NCI-H226 (cell line): ENCODE data around the gene AHSG.
A peak's percentile ranks its signal among the peaks of the same experiment; 100 is the strongest.
"Not testable (repeated sequence)": the region's sequence is repeated elsewhere in the genome, so short reads cannot be mapped to it uniquely, and the experiment has no call there.

Experiments used
- DNase-seq: peaks from one replicate; pipeline ENCODE4 v3.0.0-alpha.2; 2015

AHSG gene

GRCh38 chr3:186612721-186613636, at the start of gene AHSG:
TSS of gene AHSG (plus strand) at chr3:186613060. CDS start at chr3:186613142, 82 bp downstream.
- no peak for DNase-seq

GRCh38 chr3:186564586-186564985, 48.3 kb upstream of the AHSG start:
- DNase-seq = no peak

- no peak for DNase-seq
Measured at GRCh38 chr3:186566772-186567071, 46.1 kb upstream of the AHSG start.

GRCh38 chr3:186567072-186567921, 45.6 kb upstream of the AHSG start, which contains the start of gene TBCCD1:
TSS of gene TBCCD1 (minus strand) at chr3:186567339. CDS start at chr3:186564329, 3,010 bp downstream.
- peak; percentile 75 for DNase-seq

GRCh38 chr3:186569361-186569760, 43.5 kb upstream of the AHSG start:
- DNase-seq = not testable (repeated sequence)

- DNase-seq = no peak
Measured at GRCh38 chr3:186569779-186570095, 43.1 kb upstream of the AHSG start.

- DNase-seq = peak; percentile 100
Measured at GRCh38 chr3:186570096-186570940, 42.5 kb upstream of the AHSG start, which contains the start of gene DNAJB11. TSS of gene DNAJB11 (plus strand) at chr3:186570720. CDS start at chr3:186570898, 178 bp downstream.

GRCh38 chr3:186570941-186571643, 41.8 kb upstream of the AHSG start:
- no peak for DNase-seq

- DNase-seq = no peak
Measured at GRCh38 chr3:186571644-186572013, 41.2 kb upstream of the AHSG start.

- DNase-seq = no peak
Measured at GRCh38 chr3:186577521-186577920, 35.3 kb upstream of the AHSG start.

GRCh38 chr3:186580785-186581184, 32.1 kb upstream of the AHSG start:
- DNase-seq = no peak

GRCh38 chr3:186582541-186582940, 30.3 kb upstream of the AHSG start:
- no peak for DNase-seq

- no peak for DNase-seq
Measured at GRCh38 chr3:186583831-186584230, 29.0 kb upstream of the AHSG start.

GRCh38 chr3:186586245-186586644, 26.6 kb upstream of the AHSG start:
- DNase-seq = not testable (repeated sequence)

GRCh38 chr3:186587183-186587582, 25.7 kb upstream of the AHSG start:
- no peak for DNase-seq

GRCh38 chr3:186588632-186589031, 24.2 kb upstream of the AHSG start:
- DNase-seq = peak; percentile 45

- peak; percentile 25 for DNase-seq
Measured at GRCh38 chr3:186589121-186589520, 23.7 kb upstream of the AHSG start.

- DNase-seq = peak; percentile 90
Measured at GRCh38 chr3:186589856-186590579, 22.8 kb upstream of the AHSG start.

GRCh38 chr3:186590580-186591295, 22.1 kb upstream of the AHSG start:
- peak; percentile 76 for DNase-seq

- DNase-seq = no peak
Measured at GRCh38 chr3:186592682-186593081, 20.2 kb upstream of the AHSG start.

GRCh38 chr3:186593862-186594261, 19.0 kb upstream of the AHSG start:
- DNase-seq = no peak
